HG03159 (cell line): ENCODE data around the gene GAS6.

Experiments
- ATAC-seq: cut with Tn5 transposase; IDR thresholded peaks from one replicate; pipeline ENCODE4 v1.9.1; 2021; ENCODE audit warnings: mild to moderate bottlenecking, moderate library complexity; ENCODE audit not compliant: unreplicated experiment

The GAS6 gene

GRCh38 chr13:113888701-113889330 is 24.9 kb upstream of the GAS6 start:
- no peak for ATAC-seq

- no peak for ATAC-seq
Observed at GRCh38 chr13:113887700-113888201, 23.9 kb upstream of the GAS6 start.

GRCh38 chr13:113886561-113887112 is 22.8 kb upstream of the GAS6 start:
- no peak for ATAC-seq

- ATAC-seq = no peak
Observed at GRCh38 chr13:113884821-113885220, 20.9 kb upstream of the GAS6 start.

- ATAC-seq = no peak
Observed at GRCh38 chr13:113883921-113884804, 20.3 kb upstream of the GAS6 start.

GRCh38 chr13:113883314-113883811 is 19.5 kb upstream of the GAS6 start:
- no peak for ATAC-seq

- ATAC-seq = no peak
Observed at GRCh38 chr13:113882716-113883115, 18.8 kb upstream of the GAS6 start.

GRCh38 chr13:113882267-113882630 is 18.4 kb upstream of the GAS6 start:
- no peak for ATAC-seq

GRCh38 chr13:113881614-113882266 is 17.9 kb upstream of the GAS6 start:
- no peak for ATAC-seq

- no peak for ATAC-seq
Observed at GRCh38 chr13:113880651-113881611, 17.1 kb upstream of the GAS6 start.

- ATAC-seq = no peak
Observed at GRCh38 chr13:113879494-113880360, 15.9 kb upstream of the GAS6 start.

GRCh38 chr13:113879017-113879416 is 15.1 kb upstream of the GAS6 start:
- ATAC-seq = no peak

- no peak for ATAC-seq
Observed at GRCh38 chr13:113877149-113877990, 13.5 kb upstream of the GAS6 start.

GRCh38 chr13:113876346-113877148 is 12.7 kb upstream of the GAS6 start:
- no peak for ATAC-seq

GRCh38 chr13:113875837-113876281 is 12.0 kb upstream of the GAS6 start:
- ATAC-seq = no peak

- no peak for ATAC-seq
Observed at GRCh38 chr13:113875429-113875815, 11.5 kb upstream of the GAS6 start.
